HG03103 (cell line): ENCODE data around the gene C5orf15.

Experiments
- ATAC-seq: cut with Tn5 transposase; IDR thresholded peaks from one replicate; pipeline ENCODE4 v1.9.1; 2021; ENCODE audit warnings: low read depth; ENCODE audit not compliant: unreplicated experiment

Gene C5orf15

DNA sequence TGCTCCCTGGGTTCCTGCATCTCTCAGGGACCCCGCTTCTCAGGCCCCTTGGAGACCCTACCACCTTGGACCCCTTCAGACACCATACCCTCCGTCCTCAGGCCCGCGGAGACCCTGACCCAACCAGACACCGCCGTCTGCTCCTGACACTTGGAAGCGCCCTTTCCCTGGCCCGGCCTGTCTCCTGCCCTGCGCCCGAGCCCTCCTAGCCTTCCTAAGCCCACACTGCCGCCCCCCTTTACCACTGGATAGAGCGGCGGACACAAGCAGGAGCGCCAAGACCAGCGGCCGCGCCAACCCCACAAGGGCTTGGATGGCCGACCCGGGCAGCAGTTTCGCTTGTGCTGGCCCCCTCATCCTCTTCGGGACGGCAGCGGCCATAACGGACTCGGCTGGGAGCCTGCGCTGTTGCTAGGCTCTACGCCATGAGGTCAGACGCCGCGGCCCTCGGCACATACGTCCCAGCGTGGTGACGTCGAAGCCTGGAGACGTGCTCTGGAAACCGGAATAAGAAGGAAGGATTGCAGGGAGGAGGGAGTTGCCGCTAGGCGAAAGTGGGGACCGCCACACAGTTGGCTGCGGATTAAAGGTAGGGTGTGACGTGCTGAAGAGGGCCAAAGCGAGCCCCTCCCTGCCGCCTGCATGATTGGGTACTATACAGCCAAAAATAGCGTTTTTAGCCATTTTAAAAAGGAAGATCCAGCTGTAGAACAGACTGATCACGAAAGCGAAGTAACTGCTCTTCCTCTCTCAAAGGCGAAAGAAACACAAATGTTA lies at the start of gene C5orf15:
Gene C5orf15, minus strand, starts transcription at position 422 of the 777 bp plus-strand sequence. Its CDS starts 41 bp downstream, at position 381.
- ATAC-seq = peak; percentile 96

DNA sequence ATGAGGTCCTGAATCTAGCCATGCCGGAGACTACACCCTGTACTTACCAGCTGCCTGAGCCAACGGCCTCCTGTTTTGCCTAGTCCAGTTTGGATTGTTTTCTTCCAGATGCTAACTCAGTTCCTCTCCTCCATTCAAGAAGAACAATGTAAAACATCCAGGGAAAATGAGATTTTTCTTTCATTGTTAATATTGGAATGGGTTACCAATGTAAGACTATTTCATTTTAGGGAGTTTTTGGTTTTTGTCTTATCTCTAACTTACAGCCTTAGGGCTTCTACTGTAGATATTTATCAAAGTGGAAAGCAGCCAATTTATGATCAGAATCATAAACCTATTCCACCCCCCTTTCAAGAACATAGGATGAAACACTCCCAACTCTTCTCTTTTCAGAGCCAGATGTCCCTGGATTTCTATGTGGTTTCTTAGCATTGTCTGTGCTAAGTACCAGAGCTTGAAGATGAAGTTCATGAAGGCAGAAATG lies 39.9 kb upstream of the C5orf15 start:
- ATAC-seq = no peak

DNA sequence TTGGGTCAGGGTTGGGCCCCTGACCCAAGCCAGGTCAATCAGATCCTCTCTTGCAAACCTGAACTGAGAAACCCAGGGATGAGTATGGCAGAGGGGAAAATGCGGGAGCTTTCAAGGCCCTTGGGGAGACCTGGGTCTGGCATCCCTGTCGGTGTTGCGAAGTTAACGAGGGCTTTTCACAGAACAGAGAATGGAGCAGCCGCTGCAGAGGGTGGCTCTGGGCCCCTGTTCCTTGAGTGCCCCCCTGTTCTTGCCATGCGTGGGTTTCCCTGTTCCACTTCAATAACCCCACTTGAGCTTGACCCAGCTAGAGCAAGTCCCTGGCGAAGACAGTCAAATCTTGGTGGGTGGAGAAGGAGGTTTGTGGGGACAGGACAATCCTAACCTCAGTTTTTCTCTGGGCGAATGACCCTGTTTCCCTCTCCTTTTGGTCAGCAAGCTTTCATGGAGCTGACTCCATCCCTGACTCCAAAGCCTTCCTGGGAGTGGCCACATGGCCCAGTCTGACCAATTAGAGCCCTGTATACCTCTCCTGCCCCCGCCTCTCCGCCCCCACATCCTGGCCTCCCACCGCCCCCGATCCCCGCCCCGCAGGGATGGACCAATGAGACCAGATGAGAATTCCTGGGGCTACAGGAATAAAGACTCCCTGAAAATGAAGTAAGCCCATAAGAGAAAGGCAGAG lies 39.3 kb upstream of the C5orf15 start:
- no peak for ATAC-seq

DNA sequence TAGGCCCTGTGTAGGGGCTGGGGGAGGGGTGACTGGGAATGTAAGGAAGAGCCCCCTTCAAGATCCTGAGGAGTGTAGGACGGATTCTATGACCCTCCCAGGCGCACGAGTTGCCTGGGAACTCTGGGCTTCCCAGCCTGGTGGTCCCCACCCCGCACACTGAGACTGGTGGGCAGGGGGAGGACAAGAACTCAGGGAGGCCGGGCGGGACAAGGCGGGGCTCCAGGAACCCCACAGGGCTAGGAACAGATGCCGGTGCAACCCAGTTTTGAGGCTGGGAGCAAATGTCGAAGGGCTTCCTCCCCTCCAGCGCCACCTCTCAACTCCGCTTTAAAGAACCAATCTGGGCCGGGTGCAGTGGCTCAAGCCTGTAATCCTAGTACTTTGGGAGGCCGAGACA lies 37.7 kb upstream of the C5orf15 start:
- ATAC-seq = no peak

DNA sequence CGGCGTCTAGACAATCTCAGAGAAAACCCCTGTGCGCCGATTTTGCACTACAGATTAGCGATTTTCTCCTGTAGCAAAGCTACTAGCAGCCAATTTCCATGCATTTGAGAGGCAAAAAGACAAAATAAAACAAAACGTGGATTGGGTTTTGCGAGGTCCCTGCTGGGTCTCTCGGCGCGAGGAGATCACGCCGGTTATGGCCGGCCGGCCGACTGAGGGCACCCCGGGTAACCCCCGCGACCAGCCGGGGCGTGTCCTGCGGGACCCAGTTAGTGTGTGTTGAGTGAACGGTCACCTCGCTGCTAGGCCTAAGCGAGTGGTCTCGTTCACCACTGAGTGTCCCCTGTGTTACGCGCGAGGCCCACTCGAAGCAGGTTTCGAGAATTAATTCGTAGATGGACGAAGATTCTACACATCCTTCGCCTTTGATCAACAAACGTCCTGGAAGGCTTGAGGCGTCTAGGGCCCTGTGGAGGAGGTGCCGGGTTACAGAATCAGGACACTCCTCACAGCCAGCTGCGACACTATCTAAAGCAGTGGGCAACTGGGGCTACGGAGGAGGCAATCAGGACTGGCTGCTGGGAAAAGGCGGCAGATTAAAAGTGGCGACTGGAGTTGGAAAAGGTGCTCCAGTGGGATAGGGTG lies 37.1 kb upstream of the C5orf15 start:
- no peak for ATAC-seq

DNA sequence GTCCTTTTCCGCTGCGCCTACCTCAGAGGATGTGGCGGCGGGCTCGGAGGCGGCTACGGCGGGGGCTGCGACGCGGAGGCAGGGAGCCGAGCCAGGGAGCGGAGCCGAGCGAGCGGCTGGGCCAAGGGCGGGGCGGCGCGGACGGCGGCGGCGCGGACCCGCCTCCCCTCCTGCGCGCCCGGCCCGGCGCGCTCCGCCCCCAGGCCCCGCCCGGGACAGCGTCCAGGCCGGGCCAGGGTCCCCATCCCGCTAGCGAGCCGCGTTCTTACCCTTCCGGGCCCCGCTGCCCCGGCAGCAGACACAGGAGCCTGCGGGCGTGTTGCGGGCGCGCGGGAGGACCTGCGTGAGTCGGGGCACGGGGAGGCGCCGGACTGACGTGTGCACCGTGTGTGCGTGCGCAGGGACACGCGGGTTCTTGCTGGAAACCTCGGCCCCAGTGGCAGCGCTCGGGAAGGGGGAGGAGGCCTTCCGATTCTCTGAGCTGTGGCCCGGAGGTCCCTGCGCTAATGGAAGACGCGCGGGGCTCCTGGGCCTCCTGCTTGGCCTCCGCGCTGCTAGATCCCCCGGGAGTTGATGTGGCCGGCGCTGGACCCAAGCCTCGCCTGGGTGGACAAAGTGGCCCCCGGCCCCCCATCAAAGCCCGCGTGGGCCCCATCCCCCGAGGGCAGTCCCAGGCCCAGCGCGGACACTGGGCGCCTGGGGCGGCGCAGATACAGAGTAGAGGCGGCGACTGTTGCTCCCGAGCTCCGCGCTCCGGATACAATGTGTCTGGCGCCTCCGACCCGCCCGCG lies 36.4 kb upstream of the C5orf15 start, which contains the start of gene VDAC1:
Gene VDAC1, minus strand, starts transcription at position 350 of the 791 bp plus-strand sequence. CDS start 11,963 bp downstream, outside the sequence.
- ATAC-seq = peak; percentile 63

DNA sequence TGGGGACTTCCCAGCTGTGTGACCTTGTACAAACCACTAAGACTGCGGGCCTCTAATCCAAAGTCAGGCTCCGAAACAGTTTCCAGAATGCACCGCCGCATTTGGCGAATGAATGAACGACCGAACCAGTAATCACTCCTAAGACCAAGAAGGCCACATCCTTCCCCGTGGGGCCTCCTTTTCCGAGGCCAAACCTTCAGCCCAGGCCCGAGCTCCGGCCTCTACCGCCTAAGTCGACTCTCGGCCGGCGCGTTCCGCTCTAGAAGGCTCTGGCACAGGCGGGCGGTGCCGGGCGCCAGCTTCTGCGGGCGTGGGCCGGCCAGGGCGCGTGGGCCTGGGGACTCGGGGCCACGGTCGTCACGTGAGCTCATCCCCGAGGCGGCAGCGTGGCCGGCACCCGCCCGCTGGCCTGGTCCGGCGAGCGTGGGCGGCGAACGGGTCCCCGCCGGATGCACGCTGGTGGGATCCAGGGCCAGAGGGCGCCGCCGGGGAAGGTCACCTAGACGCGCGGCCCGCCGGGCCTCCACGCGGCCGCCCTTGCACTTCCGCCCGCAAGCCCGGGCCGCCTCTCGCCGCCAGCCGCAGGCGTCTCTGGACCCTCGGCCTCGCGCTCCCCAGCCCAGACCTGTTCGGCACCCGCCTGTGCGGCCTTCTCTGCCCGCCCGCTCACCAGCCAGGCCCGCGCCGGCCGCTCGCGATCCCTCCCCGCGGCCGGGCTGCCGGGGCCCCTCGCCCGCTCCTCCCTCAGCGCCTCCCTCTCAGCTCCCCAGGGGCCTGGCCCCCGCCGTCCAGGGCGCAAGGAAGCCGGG lies 35.6 kb upstream of the C5orf15 start:
- peak; percentile 24 for ATAC-seq

DNA sequence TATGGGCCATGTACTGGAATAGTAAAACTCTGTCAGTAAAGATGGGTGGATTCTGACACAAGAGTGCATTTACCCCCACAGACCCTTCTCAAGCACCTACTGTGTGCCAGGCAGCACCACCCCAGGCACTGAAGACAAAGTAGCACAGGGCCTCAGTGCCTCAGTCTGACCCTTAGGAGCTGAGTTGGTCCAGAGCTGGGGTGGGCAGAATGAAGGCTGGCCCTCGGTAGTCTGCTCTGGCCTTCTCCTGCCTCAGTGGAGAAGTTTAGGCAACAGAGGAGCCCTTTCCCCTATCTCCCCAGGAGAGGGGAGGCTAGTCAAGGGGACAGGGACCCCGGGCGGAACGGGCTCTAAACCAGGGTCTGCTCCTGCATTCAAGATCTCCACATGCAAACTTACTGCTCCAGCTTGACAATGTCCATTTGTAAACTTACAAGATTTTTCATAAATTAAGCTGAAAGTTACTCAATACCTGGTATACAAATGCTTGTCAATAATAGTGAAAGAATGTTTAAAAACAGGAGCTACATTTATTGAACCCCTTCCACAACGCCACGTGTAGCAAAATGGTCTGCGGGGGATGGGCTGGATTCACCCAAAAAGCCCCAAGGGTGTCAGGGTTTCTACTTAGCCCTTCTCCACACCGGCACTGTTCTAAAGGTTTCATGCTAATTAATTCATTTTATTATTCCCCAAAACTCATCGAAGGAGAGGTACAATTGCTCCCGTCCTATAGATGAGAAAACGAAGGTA lies 34.8 kb upstream of the C5orf15 start:
- ATAC-seq = no peak

DNA sequence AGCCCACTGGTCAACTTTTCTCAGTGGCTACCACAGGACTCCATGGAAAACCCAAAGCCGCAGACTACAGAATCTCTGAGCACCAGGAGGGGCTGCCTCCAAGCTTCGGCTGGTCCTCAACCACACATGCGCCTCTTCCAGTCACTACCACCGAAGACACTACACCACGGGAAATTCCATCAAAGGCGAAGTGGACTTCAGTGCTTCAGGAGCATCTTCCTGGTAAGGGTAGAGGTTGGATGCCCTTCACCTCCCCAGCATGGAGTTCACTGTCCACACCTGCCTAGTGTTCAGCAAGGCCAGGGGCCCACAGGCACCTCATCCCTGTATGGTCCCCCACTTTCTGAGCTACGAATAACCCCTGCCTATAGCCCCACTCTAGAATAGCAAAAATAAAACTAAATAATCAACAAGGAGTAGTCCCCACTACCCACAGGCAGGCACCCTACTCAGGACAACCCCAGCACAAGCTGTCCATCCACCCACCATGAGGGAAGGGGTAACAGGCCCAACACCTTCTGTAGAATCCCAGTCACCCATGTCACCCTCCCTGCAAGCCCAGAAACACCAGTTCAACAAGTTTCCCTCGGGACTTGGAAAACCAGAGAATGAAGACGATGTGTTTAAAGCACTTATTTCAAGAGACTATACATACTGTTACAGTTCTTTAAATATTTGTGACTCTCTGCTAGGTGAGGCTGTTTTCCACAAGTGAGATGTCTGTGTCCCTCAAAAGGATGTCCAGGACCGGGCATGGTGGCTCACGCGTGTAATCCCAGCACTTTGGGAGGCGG lies 33.7 kb upstream of the C5orf15 start:
- ATAC-seq = no peak

DNA sequence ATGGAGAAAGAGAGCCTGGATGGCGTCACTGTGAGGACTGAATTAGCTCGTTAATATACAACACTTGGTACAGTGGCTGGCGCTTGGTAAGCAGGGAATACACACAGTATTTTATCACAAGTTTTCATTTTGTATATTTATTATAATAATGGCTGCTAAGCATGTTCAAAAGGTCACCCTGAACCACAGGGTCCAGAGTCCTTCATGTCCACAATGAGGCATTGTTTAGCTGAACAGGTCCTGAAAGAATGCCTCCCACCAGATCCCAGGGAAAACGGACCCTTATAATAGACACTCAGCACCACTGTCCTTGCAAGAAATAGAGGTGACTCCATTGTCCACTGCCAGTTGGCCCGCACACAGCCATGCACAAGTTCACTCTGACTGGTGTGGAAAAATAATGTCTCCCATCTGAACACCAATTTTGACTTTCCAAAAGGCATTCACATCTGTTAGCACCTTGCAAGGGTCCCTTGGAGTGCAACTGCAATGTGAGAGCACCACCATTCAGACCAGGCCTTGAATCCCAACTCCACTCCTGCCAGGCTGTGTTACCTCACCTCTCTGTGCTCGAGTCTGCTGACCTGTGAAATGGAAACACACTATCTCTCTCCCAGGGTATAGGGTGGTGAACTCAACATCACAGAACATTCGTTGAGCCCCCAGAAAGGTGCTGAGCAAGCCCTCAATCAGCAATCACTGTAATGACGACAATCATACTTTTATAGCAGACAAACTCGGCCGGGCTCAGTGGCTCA lies 32.5 kb upstream of the C5orf15 start:
- no peak for ATAC-seq

DNA sequence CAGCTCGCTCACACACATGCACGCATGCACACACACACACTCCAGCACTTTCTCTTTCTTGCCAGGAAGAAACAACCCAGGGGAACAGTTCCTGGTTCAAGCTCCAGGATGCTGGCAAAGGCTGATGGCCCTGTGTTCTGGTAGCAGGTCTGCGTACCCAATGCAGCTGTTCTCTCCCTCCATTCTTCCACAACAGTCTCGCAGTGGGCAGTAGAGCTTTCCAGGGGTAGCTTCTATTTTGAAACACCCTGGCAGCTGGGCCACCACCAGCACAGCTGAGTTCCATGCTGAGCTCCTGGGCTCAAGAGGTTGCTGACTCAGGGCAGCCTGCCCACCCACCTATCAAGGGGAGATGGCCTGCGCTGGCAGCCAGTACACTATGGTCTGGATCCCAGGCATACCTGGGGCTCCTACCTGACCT lies 31.7 kb upstream of the C5orf15 start:
- ATAC-seq = no peak

DNA sequence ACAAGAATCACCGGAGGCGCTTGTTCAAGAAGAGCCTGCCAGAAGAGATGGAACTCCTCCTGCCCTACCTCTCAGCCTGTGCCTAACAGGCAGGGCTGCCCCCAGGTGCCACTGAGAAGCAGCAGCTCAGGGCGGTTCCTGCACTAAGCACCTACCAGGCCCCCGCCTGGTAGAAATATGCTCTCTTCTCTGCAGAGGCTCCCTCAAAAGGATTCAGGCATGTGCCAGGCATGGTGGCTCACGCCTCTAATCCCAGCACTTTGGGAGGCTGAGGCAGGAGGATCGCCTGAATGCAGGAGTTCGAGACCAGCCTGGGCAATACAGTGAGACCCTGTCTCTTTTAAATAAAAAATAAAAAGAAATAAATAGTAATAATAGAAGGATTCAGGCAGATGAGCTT lies 30.4 kb upstream of the C5orf15 start:
- no peak for ATAC-seq

DNA sequence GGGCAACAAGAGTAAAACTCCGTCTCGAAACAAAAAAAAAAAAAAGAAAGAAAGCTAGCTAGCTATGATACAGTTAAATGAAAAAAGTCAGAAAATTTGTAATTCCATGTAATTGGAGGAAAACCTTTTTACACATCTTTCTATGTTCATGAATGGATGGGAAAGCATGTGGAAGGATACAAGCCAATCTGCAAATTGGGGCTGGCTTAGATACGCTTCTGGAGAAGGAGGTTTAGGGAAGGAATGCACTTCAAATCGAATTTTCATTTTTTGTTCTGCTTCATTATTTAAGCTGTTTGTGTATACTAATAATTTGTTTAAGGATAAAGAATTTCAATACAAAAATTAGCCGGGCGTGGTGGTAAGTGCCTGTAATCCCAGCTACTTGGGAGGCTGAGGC lies 29.6 kb upstream of the C5orf15 start:
- no peak for ATAC-seq

DNA sequence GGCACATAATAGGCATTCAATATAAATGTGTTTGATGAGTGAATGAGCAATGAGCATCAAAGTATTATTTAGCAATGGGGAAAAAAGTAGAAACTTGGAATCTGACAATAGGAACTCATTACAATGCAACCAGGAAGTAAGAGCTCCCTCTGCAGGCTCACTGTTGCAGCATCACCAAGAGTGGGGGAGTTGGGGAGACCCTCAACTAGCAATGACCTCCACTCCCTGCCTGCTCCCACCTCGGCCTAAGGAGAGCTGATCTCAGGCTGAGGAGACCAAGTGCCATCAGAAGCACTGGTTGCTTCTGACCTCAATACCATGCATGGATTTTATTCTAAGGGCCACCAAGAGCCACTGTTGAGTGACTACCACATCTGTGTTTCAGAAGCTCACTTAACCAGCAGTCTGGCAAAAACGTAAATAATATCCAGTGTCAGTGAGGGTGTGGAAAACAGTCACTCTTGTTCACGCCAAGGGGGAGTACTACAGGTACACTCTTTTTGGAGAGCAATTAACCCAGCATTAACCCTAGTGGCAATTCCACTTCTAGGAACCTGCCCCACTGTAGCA lies 28.3 kb upstream of the C5orf15 start:
- no peak for ATAC-seq

DNA sequence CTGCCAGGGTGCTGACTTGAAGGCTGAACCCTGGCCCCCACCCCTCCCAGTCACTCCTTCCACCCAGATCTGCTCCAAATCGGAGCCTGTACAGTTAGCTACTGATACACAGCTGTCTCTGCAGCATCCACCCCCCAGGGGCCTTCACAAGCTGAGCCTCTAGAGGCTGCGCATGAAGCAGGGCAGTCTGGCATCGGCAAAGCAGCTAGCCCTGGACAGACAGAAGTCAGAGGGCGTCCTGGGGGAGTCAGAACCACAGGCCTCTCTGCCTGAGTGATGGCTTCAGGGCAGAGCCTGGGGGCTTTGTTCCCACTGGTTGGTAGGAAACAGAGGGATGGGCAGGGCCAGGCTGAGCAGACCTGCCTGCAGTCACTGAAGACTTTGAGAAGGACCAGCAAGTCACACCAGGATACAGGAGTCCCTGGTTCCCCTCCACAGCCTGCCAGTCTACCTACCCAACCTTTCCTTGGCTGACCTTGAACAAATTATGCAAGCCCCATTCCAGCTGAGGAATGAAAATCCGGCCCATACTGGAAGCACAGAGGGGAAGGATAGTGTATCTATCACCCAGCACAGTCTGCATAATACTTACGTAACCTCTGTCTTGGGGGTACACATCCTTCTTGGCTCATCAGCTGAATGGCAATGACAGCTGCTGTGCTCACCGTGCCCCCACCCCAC lies 27.6 kb upstream of the C5orf15 start:
- ATAC-seq = no peak

DNA sequence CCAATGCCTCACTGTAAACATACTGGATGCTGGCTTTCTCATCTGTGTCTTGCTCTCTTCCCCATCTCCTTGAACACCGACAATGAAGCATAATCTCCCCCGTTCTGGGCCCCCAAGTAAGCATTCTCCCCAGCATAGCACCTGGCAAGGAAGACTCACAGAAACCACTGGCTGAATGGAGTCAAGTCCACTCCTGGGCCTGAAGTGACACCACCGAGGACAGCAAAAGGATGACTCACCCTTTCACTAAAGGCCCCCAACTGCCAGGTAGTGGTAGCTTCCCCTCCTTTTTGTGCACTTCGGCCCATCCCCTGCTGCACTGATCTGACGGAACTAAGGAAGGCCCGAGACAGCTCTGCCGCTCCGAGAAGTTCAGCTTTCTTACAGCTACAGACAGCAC lies 26.9 kb upstream of the C5orf15 start:
- ATAC-seq = no peak

DNA sequence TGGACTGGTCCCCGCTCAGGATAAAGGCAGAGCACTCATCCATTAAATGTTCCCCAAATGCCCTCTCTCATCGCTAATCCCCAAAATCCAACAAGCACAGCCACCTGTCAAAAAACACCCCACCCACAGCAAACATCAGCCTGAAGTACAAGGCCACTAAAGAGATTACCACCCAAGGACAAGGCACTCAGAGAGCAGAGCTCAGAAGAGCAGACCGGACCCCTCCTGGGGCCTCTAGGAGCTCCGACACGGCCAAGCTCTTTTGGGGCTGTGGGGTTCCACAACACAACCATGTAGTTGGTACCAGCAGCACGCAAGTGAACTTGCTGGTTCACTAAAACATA lies 26.5 kb upstream of the C5orf15 start:
- ATAC-seq = no peak
